ENCODE results near the gene ZNF592.

DNA sequence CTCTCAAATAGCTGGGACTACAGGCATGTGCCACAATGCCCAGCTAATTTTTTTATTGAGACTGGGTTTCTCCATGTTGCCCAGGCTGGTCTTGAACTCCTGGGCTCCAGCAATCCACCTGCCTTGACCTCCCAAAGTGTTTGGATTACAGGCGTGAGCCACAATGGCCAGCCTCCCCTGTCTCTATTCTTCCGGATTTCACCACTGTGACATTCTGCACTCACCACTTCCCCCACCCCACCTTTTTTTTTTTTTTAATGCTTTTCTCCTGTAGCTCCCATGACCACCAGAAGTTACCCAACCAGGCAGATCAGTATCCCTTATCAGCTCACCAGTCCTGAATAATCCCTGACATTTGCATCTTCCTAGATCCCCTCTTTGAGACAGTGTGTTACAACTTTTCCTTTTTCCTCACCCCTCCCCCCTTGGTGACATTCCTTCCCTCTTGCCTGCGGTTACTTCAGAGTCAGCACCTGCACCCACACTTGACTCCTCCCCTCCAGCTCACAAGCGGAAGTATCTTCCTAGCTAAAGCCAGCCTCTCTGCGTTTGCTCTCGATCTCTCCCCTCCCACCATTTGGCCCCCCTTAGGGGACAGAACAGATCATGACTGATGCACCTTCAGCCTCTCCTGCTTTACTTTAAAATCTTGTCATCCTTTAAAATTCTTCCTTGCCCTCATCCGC, 13.5 kb upstream of the ZNF592 start:
- TF ChIP-seq POLR2AphosphoS5 (IDR thresholded peaks at IDR 0.05; ENCODE audit: borderline replicate concordance, low read depth, low read length) (no peak; the same call in 1 of the 2 replicates), EZH2 (IDR thresholded peaks at IDR 0.05) (no peak)

Data from SK-N-MC (cell line).